SK-N-SH (cell line): Measurements from ENCODE around the gene PRKCG. TPM values are rescaled to one million over a fixed set of nuclear protein-coding genes. Genes with fewer than 3 reads are reported as not detected.

Experiments
- CTCF ChIA-PET: fragments of 300-600, 350-600 bp; formaldehyde crosslinking; extraction: SDS; loops from one replicate; lab custom pipeline; 2021; lab: Yijun Ruan, JAX
- POLR2A ChIA-PET: fragments of 350-600 bp; sonication (Branson Sonifier 250); formaldehyde crosslinking; extraction: SDS; loops from one replicate; lab custom pipeline; 2020; ENCODE audit warnings: antibody characterized with exemption, inconsistent platforms; lab: Yijun Ruan, JAX
- DNase-seq: peaks from one replicate; pipeline ENCODE4 v3.0.0; 2012
- H2AFZ ChIP-seq: fragments of 200-600 bp; sonication (generic); 2 replicates; pipeline ENCODE4 v1.8.1; 2016; ENCODE audit warnings: antibody characterized with exemption, mild to moderate bottlenecking, low read depth
- H3F3A ChIP-seq: fragments of 200-600 bp; sonication (generic); replicated peaks from 2 replicates; pipeline ENCODE3; 2016; ENCODE audit warnings: antibody characterized with exemption, mild to moderate bottlenecking; ENCODE audit not compliant: insufficient read depth
- H3K27ac ChIP-seq, 2 experiments: fragments of 200-500 bp in 1 of 2; fragments of 200-600 bp in 1 of 2; sonication (Bioruptor generic) in 1 of 2; sonication (generic), shearing (Covaris generic) in 1 of 2; 2 replicates each; pipeline versions ENCODE4 v1.5.1 to v1.6.1; 2014 to 2016; ENCODE audit warnings: low read depth in 2 of 2, inconsistent platforms in 1 of 2, low read length in 1 of 2, mild to moderate bottlenecking in 1 of 2, mixed read lengths in 1 of 2
- H3K27me3 ChIP-seq: fragments of 200-600 bp; sonication (generic), shearing (Covaris generic); 2 replicates; pipeline ENCODE4 v1.6.1; 2016; ENCODE audit warnings: mixed run types; ENCODE audit not compliant: insufficient read depth
- H3K36me3 ChIP-seq, 2 experiments: fragments of 200-500 bp in 1 of 2; fragments of 200-600 bp in 1 of 2; sonication (Bioruptor generic) in 1 of 2; sonication (generic) in 1 of 2; replicated peaks in 1 of 2; 2 replicates each; pipeline versions ENCODE3 to v1.5.1; 2014 to 2016; ENCODE audit warnings: low read length in 1 of 2, mild to moderate bottlenecking in 1 of 2; ENCODE audit not compliant: insufficient read depth in 2 of 2, control insufficient read depth in 1 of 2
- H3K4me1 ChIP-seq, 2 experiments: fragments of 200-500 bp in 1 of 2; fragments of 200-600 bp in 1 of 2; sonication (Bioruptor generic) in 1 of 2; sonication (generic), shearing (Covaris generic) in 1 of 2; 2 replicates each; pipeline versions ENCODE4 v1.5.1 to v1.6.1; 2014 to 2016; ENCODE audit warnings: low read depth in 1 of 2, low read length in 1 of 2, mixed run types in 1 of 2; ENCODE audit not compliant: insufficient read depth in 2 of 2, control insufficient read depth in 1 of 2
- H3K4me2 ChIP-seq: fragments of 200-600 bp; sonication (generic), shearing (Covaris generic); 2 replicates; pipeline ENCODE4 v1.6.1; 2017; ENCODE audit warnings: mixed run types
- H3K4me3 ChIP-seq, 2 experiments: fragments of 200-500 bp in 1 of 2; fragments of 200-600 bp in 1 of 2; sonication (Bioruptor generic) in 1 of 2; sonication (generic), shearing (Covaris generic) in 1 of 2; 2 replicates each; pipeline versions ENCODE4 v1.5.1 to v1.8.1; 2014 to 2016; ENCODE audit warnings: low read depth in 2 of 2, inconsistent platforms in 1 of 2, low read length in 1 of 2, mild to moderate bottlenecking in 1 of 2, mixed read lengths in 1 of 2, moderate library complexity in 1 of 2
- H3K79me2 ChIP-seq: fragments of 200-600 bp; sonication (generic); 2 replicates; pipeline ENCODE4 v1.8.1; 2017; ENCODE audit warnings: mild to moderate bottlenecking; ENCODE audit not compliant: insufficient read depth
- H3K9ac ChIP-seq: fragments of 200-600 bp; sonication (generic); 2 replicates; pipeline ENCODE4 v1.6.1; 2017; ENCODE audit warnings: mixed run types
- H3K9me2 ChIP-seq: fragments of 200-600 bp; sonication (generic); 2 replicates; pipeline ENCODE4 v1.6.1; 2017; ENCODE audit warnings: mixed run types
- H3K9me3 ChIP-seq: fragments of 200-600 bp; sonication (generic); 2 replicates; pipeline ENCODE4 v1.6.1; 2017; ENCODE audit warnings: mixed run types, mild to moderate bottlenecking, moderate library complexity
- H4K20me1 ChIP-seq: fragments of 200-600 bp; sonication (generic); 2 replicates; pipeline ENCODE4 v1.6.1; 2017; ENCODE audit warnings: mild to moderate bottlenecking, mixed run types; ENCODE audit not compliant: insufficient read depth
- CHD2 ChIP-seq: fragments of 150-350 bp; IDR thresholded peaks from 2 replicates; pipeline ENCODE4 v1.6.1; 2018; ENCODE audit warnings: low read length; ENCODE audit not compliant: partially characterized antibody
- ELF1 ChIP-seq: IDR thresholded peaks from 2 replicates; pipeline ENCODE4 v1.4.0; 2012
- FOXJ3 ChIP-seq: sonication (generic); formaldehyde crosslinking; IDR thresholded peaks from 2 replicates; pipeline ENCODE4 v1.5.1; 2020; ENCODE audit warnings: mild to moderate bottlenecking, missing genetic modification reagents
- GABPA ChIP-seq: IDR thresholded peaks from 2 replicates; pipeline ENCODE4 v1.4.0; 2012; ENCODE audit warnings: low read depth, mild to moderate bottlenecking
- JUND ChIP-seq: IDR thresholded peaks from 2 replicates; pipeline ENCODE4 v1.4.0; 2012
- MAX ChIP-seq: IDR thresholded peaks from 2 replicates; pipeline ENCODE4 v1.4.0; 2012; ENCODE audit warnings: low read depth
- MEF2A ChIP-seq: IDR thresholded peaks from 2 replicates; pipeline ENCODE4 v1.4.0; 2012; ENCODE audit warnings: low read depth, borderline replicate concordance
- MXI1 ChIP-seq: IDR thresholded peaks from 2 replicates; pipeline ENCODE4 v1.6.1; 2012; ENCODE audit warnings: mild to moderate bottlenecking, low read depth, low read length, improper control_type of control experiment
- NFIC ChIP-seq: IDR thresholded peaks from 2 replicates; pipeline ENCODE4 v1.4.0; 2012; ENCODE audit warnings: borderline replicate concordance
- RCOR1 ChIP-seq: fragments of 150-350 bp; IDR thresholded peaks from 2 replicates; pipeline ENCODE4 v1.6.1; 2017; ENCODE audit warnings: antibody characterized with exemption, low read length
- SIN3A ChIP-seq: IDR thresholded peaks from 2 replicates; pipeline ENCODE4 v1.6.1; 2012; ENCODE audit warnings: low read depth, mild to moderate bottlenecking, low read length, moderate library complexity, borderline replicate concordance
- TAF1 ChIP-seq: IDR thresholded peaks from 2 replicates; pipeline ENCODE4 v1.6.1; 2012; ENCODE audit warnings: low read depth, mild to moderate bottlenecking, low read length, moderate library complexity, borderline replicate concordance
- TCF12 ChIP-seq: IDR thresholded peaks from 2 replicates; pipeline ENCODE4 v1.4.0; 2012
- TEAD4 ChIP-seq: IDR thresholded peaks from 2 replicates; pipeline ENCODE4 v1.4.0; 2012; ENCODE audit warnings: mild to moderate bottlenecking, borderline replicate concordance; ENCODE audit not compliant: insufficient read depth
- USF1 ChIP-seq: IDR thresholded peaks from 2 replicates; pipeline ENCODE4 v1.4.0; 2012; ENCODE audit warnings: low read depth, borderline replicate concordance
- USF2 ChIP-seq: fragments of 150-350 bp; IDR thresholded peaks from 2 replicates; pipeline ENCODE4 v1.6.1; 2017; ENCODE audit warnings: antibody characterized with exemption, low read length, low read depth, borderline replicate concordance
- ZBTB33 ChIP-seq: IDR thresholded peaks from 2 replicates; pipeline ENCODE4 v1.4.0; 2012; ENCODE audit warnings: low read depth, borderline replicate concordance
- WGBS: methylation state at CpG from one replicate; pipeline ENCODE4 v1.1.6; 2017; ENCODE audit warnings: low lambda C conversion rate; 5-methylcytosine and 5-hydroxymethylcytosine counted together
- polyA plus RNA-seq, 3 experiments: library from polyadenylated mRNA; depleted of rRNA; stranded (reverse); fragments of >200 nt; gene quantifications; 2 replicates each; pipeline ENCODE4 v1.2.3, GENCODE V29; 2012
- TF ChIP-seq, protein P1 (sequence below): IDR thresholded peaks from 2 replicates; pipeline ENCODE4; 2012

The PRKCG gene
- polyA plus RNA-seq, 1 of the 3 experiments (the other 2 are of a cell fraction) = 0.08 TPM

- H4K20me1 ChIP-seq = no peaks in the 10 kb centered on the region
- H3K9me2 ChIP-seq = no peaks in the 10 kb centered on the region
- WGBS = 85% methylated on average over 9 of the region's 9 CpGs
- H3K27me3 ChIP-seq = no peaks in the 10 kb centered on the region
- no peaks in the 10 kb centered on the region for H3K4me1 ChIP-seq
- no peak overlapping the region for H3K4me2 ChIP-seq
- peaks cover 12% of the 10 kb centered on the region for H3F3A ChIP-seq
- TF ChIP-seq MEF2A (no peak), TEAD4 (no peak), ZBTB33 (no peak), FOXJ3 (CRISPR knock-in tag) (no peak), CHD2 (no peak), JUND (no peak), MAX (no peak), SIN3A (no peak), RCOR1 (no peak), ELF1 (no peak), MXI1 (no peak), USF1 (no peak), GABPA (no peak), NFIC (no peak), TAF1 (no peak), USF2 (no peak), TCF12 (no peak)
- TF ChIP-seq, protein P1, sequence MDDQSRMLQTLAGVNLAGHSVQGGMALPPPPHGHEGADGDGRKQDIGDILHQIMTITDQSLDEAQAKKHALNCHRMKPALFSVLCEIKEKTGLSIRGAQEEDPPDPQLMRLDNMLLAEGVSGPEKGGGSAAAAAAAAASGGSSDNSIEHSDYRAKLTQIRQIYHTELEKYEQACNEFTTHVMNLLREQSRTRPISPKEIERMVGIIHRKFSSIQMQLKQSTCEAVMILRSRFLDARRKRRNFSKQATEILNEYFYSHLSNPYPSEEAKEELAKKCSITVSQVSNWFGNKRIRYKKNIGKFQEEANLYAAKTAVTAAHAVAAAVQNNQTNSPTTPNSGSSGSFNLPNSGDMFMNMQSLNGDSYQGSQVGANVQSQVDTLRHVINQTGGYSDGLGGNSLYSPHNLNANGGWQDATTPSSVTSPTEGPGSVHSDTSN = no peak
- no peak overlapping the region for H3K9ac ChIP-seq
- no peaks in the 10 kb centered on the region for H3K79me2 ChIP-seq
- POLR2A ChIA-PET = no interaction called here
- H3K4me3 ChIP-seq = no peak overlapping the region
- CTCF ChIA-PET = interaction anchor here (0.9 to 1.2 kb wide), 2 partner anchors 45 to 78 kb away, joined by 3 to 4 read pairs; no protein-coding TSS in a partner anchor
- H3K27ac ChIP-seq = no peak overlapping the region
- no peak for DNase-seq
- no peaks in the 10 kb centered on the region for H3K36me3 ChIP-seq
- H3K9me3 ChIP-seq = no peaks in the 10 kb centered on the region
- H2AFZ ChIP-seq = no peak overlapping the region
Observed at GRCh38 chr19:53951947-53952346, 70.0 kb downstream of the PRKCG start.
